Fibroblast of villous mesenchyme (primary cell): Measurements from ENCODE around the gene LCA5L. TPM values are rescaled to one million over a fixed set of nuclear protein-coding genes. Genes with fewer than 3 reads are reported as not detected.
"Not testable (repeated sequence)": the region's sequence is repeated elsewhere in the genome, so short reads cannot be mapped to it uniquely, and the experiment has no call there.

ENCODE experiments used
- DNase-seq: peaks from one replicate; pipeline ENCODE4 v3.0.0-alpha.2; 2010; ENCODE audit warnings: low read depth
- H3K4me3 ChIP-seq: 2 replicates; pipeline ENCODE4 v1.5.1; 2011; ENCODE audit warnings: low read depth, mild to moderate bottlenecking, low read length
- total RNA-seq: library from RNA; depleted of rRNA; stranded (reverse); fragments of >200 nt; gene quantifications from 2 replicates; pipeline ENCODE4 v1.2.3, GENCODE V29; 2012
- TF ChIP-seq, protein P1 (sequence below): IDR thresholded peaks from 2 replicates; pipeline ENCODE4 v1.5.1; 2012; ENCODE audit warnings: low read depth, mild to moderate bottlenecking, low read length; ENCODE audit not compliant: insufficient read depth

Gene LCA5L
- total RNA-seq, 1 donor: 0.86 TPM

DNA sequence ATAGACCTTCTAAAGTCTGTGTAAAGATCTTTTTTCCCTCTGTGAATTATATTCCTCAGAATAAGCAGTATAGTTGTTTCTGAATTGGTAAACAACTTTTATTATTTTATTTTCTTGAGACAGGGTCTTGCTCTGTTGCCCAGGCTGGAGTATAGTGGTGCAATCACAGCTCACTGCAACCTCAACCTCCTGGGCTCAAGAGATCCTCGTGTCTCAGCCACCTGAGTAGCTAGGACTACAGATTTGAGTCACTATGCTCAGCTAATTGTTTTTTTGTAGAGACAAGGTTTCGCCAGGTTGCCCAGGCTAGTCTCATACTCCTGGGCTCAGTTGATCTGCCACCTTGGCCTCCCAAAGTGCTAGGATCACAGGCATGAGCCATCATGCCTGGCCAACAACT is 70.1 kb downstream of the LCA5L start:
- no peak overlapping the region for H3K4me3 ChIP-seq
- DNase-seq: no peak
- TF ChIP-seq, protein P1, sequence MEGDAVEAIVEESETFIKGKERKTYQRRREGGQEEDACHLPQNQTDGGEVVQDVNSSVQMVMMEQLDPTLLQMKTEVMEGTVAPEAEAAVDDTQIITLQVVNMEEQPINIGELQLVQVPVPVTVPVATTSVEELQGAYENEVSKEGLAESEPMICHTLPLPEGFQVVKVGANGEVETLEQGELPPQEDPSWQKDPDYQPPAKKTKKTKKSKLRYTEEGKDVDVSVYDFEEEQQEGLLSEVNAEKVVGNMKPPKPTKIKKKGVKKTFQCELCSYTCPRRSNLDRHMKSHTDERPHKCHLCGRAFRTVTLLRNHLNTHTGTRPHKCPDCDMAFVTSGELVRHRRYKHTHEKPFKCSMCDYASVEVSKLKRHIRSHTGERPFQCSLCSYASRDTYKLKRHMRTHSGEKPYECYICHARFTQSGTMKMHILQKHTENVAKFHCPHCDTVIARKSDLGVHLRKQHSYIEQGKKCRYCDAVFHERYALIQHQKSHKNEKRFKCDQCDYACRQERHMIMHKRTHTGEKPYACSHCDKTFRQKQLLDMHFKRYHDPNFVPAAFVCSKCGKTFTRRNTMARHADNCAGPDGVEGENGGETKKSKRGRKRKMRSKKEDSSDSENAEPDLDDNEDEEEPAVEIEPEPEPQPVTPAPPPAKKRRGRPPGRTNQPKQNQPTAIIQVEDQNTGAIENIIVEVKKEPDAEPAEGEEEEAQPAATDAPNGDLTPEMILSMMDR: no peak

GRCh38 chr21:39374046-39374445 is 71.5 kb downstream of the LCA5L start:
- TF ChIP-seq, protein P1: no peak
- H3K4me3 ChIP-seq: no peak overlapping the region
- DNase-seq: no peak

GRCh38 chr21:39373634-39374033 is 71.9 kb downstream of the LCA5L start:
- DNase-seq: peak; percentile 53
- TF ChIP-seq, protein P1: peak; percentile 55
- H3K4me3 ChIP-seq: no peak overlapping the region

DNA sequence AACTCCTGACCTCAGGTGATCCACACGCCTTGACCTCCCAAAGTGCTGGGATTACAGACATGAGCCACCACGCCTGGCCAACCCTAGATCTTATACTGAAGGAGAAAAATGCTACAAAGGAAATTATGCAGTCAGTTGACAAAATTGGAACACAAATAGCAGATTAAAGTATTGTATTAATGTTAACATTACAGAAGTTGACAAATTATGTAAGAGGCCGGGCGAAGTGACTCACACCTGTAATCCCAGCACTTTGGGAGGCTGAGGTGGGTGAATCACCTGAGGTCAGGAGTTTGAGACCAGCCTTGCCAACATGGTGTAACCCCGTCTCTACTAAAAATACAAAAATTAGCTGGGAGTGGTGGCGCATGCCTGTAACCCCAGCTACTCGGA is 75.7 kb downstream of the LCA5L start:
- not testable (repeated sequence) for DNase-seq, H3K4me3 ChIP-seq

GRCh38 chr21:39367783-39368182 is 77.8 kb downstream of the LCA5L start:
- H3K4me3 ChIP-seq: no peak overlapping the region
- TF ChIP-seq, protein P1: no peak
- no peak for DNase-seq

DNA sequence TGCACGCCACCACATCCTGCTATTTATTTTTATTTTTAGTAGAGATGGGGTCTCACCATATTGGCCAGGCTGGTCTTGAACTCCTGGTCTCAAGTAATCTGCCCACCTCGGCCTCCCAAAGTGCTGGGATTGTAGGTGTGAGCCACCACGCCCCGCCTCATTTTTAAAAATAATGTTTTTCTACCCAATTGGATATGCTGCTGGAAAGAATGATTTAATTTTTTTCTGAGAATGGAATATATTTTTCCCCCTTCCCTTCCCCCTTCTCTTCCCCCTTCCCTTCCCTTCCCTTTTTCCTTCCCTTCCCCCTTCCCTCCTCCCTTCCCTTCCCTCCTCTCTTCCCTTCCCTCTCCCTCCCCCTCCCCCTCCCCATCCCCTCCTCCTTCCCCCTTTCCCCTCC is 79.0 kb downstream of the LCA5L start:
- no peak for DNase-seq
- H3K4me3 ChIP-seq: no peak overlapping the region
- TF ChIP-seq, protein P1: no peak

DNA sequence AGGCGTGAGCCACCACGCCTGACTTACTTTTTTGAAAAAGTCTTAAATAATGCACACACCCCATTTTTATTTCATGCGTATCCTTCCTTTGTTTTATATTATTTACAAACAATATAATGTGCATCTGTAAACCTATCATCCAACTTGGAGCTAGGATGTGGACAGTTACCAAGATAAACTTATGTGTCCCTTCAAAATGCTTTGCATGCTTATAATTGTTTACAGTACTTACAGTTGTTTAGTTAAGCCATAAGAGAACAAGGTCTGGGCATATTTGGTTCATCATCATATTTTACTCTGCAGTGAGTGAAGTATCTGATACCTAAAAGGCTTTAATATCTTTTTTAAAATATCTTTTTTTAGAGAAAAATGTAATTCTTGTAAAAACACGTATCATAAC is 80.6 kb downstream of the LCA5L start:
- no peak overlapping the region for H3K4me3 ChIP-seq
- DNase-seq: no peak
- TF ChIP-seq, protein P1: no peak
